Measurements from ENCODE around the gene AKIP1.
"Not testable (repeated sequence)": the region's sequence is repeated elsewhere in the genome, so short reads cannot be mapped to it uniquely, and the experiment has no call there.

AKIP1 gene

GRCh38 chr11:8911029-8911823 is at the start of gene AKIP1:
TSS of gene AKIP1 (plus strand) at chr11:8911189. CDS start at chr11:8911450, 261 bp downstream.
- DNase-seq (ENCODE audit: low spot score) (peak; percentile 86), FAIRE-seq (no peak)

DNA sequence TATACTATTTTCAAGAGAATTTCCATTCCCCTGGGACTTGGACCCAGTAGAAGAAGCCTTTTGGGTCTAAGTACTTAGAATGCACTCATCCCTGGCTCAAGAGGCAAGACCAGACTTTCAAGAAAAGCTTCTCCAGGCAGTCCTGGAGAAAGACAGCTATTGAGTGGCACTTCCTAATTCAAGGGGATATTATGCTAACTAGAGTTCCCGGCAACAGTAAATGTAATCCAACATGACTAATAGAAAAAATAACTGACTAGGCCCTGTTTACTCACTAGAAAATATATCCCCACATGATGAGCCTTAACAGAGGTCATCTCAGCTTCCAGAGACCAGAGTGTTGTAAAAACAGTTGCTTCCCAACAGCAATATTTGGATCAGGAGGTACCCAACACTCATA is 47.2 kb upstream of the AKIP1 start:
- FAIRE-seq (no peak), DNase-seq (ENCODE audit: low spot score) (no peak)

DNA sequence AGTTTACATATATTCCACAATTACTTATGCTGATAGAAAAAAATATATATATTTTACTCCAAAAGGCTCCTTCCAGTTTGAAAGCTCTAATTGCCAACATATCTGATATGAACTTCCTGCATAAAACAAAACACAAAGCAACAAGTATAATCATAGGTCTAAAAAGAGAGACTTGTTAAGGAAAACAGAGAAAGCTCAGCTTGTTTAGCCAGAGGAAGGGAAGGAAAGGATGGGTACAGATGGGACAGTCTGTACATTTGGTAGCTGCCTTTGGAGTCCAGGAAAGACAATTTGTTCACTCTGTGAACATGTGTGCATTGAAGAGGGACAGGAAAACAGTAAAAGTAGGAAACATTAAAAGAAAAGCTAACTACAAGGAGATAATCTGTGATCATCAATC is 45.7 kb upstream of the AKIP1 start:
- DNase-seq (ENCODE audit: low spot score) (no peak), FAIRE-seq (no peak)

DNA sequence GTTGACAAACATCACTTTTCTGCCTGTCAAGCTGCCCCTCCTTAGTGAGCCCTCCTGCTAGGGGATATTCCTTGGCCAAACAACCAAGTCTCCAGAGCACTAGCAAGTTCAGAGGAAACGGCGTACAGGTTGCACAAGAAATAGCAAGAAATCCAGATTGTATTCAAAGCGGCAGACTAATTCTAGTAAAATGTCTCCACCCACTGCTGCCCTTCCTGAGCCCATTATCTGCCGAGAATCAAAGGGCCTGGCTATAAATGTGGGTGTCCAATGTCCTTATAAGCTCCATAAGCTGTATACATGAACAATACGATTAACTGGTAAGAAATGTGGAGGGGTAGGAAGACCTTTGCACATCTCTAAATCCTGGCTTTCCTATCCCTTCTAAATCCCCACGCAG is 44.0 kb upstream of the AKIP1 start:
- no peak for DNase-seq (ENCODE audit: low spot score)
- no peak for FAIRE-seq

DNA sequence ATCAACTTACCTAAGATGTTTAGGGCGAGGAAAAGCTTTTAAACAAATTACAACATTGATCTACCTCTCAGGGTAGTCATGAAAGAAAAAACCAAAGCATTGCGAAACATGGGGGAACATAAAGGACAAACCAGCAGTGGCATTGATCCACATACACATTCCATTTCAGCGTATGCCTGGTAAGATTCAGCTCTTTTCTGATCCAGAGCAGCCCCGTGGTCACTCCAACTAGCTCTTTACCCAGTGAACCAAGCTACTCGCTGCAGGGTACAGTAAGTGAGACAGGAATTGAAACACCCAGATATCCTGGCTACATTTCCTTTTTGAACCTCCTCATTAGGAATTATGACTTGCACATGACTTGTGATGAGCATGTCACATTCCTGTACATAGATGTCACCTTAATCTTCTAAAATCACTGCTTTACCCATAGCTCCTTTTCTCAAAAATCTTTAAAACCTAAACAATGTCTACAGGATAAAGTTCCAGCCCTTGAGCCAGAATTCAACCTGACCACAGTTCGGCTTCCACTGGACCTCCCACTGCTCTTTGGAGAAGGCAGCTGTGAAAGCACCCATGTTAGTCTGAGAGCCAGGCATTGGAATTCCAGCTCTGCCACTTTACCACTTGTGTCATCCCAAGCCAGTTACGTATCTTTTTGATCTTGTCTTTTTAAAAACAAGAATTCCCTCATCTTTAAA is 42.9 kb upstream of the AKIP1 start:
- FAIRE-seq (no peak), DNase-seq (ENCODE audit: low spot score) (no peak)

DNA sequence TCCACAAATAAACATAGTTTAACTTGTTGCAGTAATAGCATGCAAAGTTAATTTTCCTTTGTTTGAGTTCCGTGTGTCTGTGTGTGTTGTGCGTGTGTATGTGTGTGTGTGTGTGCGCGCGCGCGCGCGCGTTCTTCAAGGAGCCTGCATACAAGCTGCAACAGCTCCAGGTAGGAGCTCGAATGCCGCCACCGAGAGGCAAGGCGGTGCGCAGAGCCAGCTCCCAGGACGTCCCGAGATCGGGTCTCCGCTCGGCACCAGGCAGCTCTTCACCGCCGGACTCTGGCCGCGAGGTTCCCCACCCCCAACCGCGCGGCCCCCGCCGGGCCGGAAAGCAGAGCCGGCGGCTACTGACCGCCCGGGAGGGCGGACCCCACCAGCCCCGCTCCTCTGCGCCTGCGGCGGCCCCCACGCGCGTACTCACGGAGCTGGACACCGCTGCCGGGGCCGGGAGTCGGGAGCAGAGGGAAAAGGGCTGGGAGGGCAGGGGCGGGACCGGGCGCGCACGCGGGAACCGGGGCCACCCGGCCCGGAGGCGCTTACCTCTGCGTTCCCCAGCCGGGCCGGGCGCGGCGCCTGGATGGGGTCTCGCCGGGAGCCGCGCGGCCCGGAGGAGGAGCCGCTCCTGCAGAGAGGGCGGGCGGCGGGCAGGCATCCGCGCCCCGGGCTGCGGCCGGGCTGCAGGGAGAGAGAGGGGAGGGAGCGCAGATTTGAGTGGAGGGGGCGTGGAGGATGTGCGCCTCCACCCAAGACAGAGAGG is 40.4 kb upstream of the AKIP1 start:
- no peak for FAIRE-seq
- peak; percentile 29 for DNase-seq (ENCODE audit: low spot score)

- DNase-seq (ENCODE audit: low spot score) (peak; percentile 35), FAIRE-seq (no peak)
Measured at GRCh38 chr11:8871171-8871775, 39.7 kb upstream of the AKIP1 start.

DNA sequence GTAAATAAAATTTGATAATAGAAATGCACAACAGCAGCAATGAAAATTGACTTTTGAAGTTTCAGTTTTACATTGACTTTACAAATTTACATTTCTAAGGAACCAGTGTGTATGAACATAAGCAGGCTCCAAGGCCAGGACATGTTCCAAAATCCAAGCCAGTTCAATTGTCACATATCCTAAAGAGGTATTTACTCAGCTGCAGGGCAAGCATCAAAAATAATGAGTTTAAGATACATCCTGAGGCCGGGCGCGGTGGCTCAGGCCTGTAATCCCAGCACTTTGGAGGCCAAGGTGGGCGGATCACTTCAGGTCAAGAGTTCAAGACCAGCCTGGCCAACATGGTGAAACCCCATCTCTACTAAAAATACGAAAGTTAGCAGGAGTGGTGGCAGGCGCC is 39.0 kb upstream of the AKIP1 start:
- no peak for FAIRE-seq
- DNase-seq (ENCODE audit: low spot score) = no peak

DNA sequence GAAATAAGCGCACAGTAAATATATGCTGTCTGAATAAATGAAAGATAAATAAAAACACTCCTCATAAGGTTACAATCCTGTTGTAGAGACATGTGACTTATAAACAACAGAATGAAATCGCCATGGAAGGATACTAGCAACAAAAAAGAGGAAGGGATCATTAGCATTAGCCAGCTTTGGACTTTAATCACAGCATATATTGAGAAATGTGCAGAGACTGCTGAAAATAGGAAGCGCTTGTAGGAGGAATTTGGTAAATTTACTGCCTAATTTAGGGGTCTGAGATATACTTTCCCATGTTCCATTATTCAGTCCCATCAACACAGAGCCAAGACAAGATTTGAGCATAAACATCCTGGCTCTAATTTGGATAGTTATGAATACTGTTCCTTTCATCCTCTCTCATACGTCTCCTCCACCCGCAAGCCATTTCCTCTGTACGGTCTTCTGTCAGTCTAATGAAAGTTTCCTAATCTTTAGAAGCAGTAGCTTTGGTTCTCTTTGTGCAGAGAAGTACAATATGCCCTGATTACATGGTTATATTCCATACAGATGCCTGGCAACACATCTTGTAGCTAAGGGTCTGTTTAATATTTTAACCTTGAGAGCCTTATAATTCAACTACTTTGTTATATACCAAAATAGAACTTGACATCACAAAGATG is 37.1 kb upstream of the AKIP1 start:
- DNase-seq (ENCODE audit: low spot score) = no peak
- no peak for FAIRE-seq

- DNase-seq (ENCODE audit: low spot score) (no peak), FAIRE-seq (no peak)
Measured at GRCh38 chr11:8878771-8879170, 32.2 kb upstream of the AKIP1 start.

GRCh38 chr11:8881585-8881984 is 29.4 kb upstream of the AKIP1 start:
- not testable (repeated sequence) for DNase-seq (ENCODE audit: low spot score); FAIRE-seq

DNA sequence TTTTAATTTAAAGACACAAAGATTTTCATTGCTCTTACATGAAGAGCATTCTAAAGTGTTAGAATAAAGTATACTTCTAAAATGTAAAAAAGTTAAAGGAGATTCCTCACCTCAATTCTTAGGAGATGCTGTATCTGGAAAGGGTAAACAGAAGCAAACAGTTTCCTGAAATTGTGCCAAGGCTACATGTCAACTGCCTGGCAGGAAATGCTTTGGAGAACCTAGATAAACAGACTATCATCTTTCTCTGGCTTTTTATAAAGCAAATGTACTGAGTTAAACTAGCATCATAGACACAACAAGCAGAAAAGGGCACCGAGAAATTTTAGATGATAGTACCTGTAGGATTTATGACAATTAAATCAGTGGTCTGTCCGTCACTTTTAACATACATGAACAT is 24.7 kb upstream of the AKIP1 start:
- FAIRE-seq (no peak), DNase-seq (ENCODE audit: low spot score) (no peak)

GRCh38 chr11:8891185-8891584 is 19.8 kb upstream of the AKIP1 start:
- FAIRE-seq; DNase-seq (ENCODE audit: low spot score): not testable (repeated sequence)

- DNase-seq (ENCODE audit: low spot score) (no peak), FAIRE-seq (no peak)
Measured at GRCh38 chr11:8899119-8899753, 11.8 kb upstream of the AKIP1 start.

- no peak for DNase-seq (ENCODE audit: low spot score)
- FAIRE-seq = no peak
Measured at GRCh38 chr11:8905528-8906165, 5.3 kb upstream of the AKIP1 start.

GRCh38 chr11:8907116-8907515 is 3.9 kb upstream of the AKIP1 start:
- FAIRE-seq = no peak
- no peak for DNase-seq (ENCODE audit: low spot score)

DNA sequence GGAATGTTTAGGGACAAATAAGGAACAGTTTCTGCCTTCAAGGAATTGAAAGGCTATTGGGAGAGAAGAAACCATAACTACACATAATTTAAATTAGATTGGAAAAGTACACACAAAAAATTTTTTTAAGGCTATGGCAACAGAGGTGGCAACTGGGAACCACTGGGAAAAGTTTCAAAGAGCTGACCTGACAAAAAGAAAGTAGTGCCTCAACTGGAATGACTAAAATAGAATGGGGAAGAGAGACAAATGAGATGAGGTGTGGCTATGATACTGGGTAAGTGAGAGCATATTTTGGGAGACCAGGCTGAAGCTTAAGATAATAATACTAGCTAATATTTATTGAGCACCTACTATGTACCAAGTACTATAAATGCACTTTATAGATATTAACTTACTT is 2.9 kb upstream of the AKIP1 start:
- no peak for DNase-seq (ENCODE audit: low spot score)
- no peak for FAIRE-seq

GRCh38 chr11:8910649-8911026 is 351 bp upstream of the AKIP1 start:
- no peak for FAIRE-seq
- DNase-seq (ENCODE audit: low spot score) = no peak

DNA sequence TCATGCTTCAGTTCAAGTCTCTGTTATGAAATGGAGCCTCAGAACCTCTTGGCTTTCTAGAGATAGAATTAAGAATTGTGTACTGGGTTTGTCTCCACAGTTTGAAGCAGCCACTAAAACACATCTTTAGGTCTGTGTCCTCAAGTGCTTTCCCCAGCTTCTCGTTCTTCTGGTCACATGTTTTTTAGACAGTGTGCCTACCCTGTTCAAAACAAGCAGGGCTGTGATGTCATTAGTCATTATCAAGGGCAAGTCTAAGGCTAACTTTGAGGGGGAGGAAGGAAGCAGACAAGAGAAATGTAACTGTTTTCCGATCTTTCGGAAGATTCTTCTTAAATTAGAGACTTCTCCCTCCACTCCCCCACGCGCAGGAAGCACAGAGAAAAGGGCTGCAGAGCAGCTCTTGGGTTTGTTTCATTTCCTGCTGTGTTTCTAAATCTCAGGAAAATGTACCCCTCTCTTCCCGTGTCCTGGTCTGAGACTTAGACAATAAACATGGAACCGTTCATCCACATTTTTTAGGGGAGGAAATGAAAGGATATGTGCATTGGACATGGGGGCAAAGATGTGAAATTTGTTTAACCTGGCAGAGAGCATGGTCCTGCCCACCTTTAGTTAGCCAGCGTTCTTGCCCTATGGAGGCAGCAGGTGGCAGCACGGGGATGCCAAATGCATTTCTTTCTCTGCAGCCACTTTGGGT is 3.1 kb downstream of the AKIP1 start:
- FAIRE-seq (no peak), DNase-seq (ENCODE audit: low spot score) (no peak)

DNA sequence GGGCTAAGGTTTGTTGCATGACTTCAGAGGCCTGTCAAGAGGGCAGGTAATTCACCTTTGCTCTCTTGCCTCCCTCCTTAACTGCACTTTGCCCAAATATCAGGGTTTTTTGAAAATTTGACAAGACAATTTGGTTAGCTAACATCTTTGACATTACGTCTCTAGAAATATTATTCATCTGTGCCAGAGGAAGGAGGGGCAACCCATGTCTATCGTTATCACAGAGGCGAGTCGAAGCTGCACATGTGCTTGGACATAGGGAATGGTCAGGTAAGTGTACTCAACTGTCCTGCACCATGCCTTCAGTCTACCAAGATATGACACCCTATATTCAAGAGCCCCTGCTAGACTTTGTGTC is 3.7 kb downstream of the AKIP1 start:
- DNase-seq (ENCODE audit: low spot score) = no peak
- FAIRE-seq = no peak

Measured in RCC 7860 (cell line).